GM19438 (cell line): ENCODE data around the gene CDCP1.

Source experiments
- ATAC-seq: cut with Tn5 transposase; IDR thresholded peaks from one replicate; pipeline ENCODE4 v1.9.1; 2021; ENCODE audit warnings: low read depth; ENCODE audit not compliant: unreplicated experiment

The CDCP1 gene

DNA sequence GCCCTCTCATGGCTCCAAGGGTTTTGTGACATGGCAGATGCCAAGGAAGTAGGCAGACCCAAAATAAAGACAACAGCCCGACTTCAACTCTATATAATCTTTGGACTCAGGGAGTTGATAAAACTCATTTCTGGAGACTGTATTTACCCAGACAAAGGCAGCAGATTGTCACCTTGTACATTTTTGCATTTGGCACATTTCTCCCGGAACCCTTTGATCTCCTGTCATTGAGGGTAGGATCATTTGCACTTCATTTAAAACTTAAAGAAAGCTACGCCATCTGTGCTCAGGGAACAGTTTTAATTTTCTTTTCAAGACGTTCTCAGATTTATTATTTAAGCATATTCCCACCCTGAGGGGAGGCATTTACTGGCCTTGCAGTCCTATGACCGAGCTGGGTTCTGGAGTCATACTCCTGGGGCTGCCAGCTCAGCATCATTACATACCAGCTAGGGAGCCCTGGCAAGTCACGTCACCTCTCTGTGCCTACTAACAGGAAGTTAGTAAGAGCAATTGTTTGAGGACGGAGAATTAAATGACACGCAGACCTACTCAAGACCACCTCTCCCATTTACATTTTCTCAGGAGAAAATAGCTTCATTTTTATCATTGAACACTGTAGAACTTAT, 5.9 kb downstream of the CDCP1 start:
- ATAC-seq: no peak

DNA sequence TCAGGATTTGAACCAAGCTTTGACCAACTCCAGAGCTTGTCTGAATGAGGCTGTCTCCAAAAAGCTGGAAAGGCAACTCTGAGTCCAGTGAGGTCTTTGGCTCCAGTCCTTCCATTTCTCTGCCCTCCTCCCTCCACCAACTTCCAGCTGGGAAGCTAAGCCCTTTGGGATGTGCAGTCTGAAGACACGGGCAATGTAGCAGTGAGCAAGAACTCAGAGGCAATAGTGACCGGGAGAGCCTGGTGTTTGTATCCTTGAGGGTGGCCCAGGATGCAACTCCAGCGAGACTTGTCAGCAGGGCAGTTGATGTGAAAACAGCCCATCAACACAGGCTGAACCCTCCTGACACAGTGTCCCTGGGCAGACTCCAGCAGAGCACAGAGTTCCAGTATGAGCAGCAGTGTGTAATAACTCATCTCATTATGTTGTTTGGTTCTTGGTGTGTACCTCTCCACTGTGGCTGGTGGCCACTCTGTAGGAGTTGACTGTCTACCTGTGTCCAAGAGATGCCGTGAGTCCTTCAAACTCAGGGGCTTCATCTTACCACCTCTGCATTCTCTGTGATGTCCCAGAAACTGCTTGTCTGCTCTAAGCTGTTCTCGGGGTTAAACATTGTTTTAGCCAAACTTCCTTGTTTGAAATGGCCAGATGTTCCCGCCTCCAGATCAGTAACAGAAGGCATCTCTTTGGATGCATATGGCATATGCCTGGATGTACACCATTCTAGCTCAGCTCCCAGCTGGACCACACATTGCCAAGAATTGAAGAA, 6.6 kb downstream of the CDCP1 start:
- ATAC-seq: no peak

GRCh38 chr3:45137656-45138181, 8.5 kb downstream of the CDCP1 start:
- no peak for ATAC-seq

- no peak for ATAC-seq
Observed at GRCh38 chr3:45135959-45136358, 10.2 kb downstream of the CDCP1 start.

DNA sequence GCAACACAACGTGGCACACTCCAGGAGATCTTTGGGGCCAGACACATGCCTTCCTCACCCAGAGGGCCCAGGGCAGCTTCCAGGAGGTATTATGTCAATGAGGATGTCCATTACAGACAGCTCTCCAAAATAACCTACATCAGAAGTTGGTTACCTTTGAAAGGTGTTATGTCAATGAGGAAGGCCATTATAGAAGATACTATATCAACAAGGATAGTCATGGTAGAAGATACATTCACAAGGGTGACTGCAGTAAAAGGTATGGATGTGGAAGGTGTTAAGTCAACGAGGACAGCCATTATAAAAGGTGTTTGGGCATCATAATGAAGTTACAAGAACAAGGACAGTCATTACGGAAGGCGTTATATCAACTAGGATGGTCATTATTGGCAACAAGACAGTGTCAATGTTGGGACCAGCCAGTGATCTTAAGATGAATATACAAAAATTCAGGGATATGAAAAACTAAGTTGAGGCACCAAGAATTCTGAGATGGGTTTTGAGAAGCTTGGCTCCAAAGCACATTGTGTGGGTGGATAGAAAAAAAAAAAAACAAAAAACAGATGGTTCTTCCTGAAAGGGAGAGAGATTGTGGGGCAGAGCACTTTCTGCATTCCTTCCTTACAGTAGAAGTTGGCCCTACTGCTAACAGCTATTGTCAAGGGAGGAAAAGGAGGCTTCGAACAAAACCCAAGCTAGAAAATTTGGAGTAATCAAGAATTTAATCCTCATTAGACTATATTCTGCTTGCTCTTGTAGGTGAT, 11.2 kb downstream of the CDCP1 start:
- no peak for ATAC-seq

GRCh38 chr3:45132568-45133211, 13.5 kb downstream of the CDCP1 start:
- ATAC-seq: no peak

DNA sequence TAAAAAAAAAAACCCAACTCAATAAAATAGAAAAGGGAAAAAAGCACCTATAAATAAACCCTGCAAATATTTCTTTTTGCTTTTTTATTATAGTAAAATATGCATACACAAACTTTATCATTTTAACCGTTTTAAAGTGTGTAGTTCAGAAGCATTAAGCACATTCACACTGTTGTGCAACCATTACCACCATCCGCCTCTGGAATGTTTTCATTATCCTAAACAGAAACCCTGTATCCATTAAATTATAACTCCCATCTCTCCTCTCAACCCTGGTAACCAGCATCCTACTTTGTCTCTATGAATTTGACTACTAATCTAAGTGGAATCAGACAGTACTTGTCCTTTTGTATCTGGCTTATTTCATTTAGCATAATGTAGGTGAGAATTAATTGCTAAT, 15.0 kb downstream of the CDCP1 start:
- ATAC-seq: no peak

DNA sequence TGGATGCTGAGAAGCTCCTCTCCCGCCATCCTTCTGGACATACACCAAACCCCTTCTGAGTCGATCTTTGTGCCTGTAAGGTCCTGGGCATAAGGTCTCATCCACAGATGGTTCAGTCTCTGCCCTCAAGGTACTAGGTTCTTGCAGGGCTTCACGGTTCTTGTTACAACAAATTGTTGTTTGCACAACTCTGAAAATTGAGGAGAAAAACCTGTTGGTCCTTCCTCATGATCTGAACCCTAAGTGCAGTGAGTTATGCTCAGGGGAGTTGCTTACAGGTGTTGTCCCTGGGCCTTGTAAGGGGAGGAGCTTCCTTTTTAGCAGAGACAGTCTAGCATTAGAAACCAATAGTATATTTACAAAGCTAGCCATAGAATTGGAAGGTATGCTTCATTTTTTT, 15.7 kb downstream of the CDCP1 start:
- no peak for ATAC-seq

GRCh38 chr3:45128950-45129349, 17.2 kb downstream of the CDCP1 start:
- ATAC-seq: no peak

- no peak for ATAC-seq
Observed at GRCh38 chr3:45127130-45127822, 18.9 kb downstream of the CDCP1 start.

DNA sequence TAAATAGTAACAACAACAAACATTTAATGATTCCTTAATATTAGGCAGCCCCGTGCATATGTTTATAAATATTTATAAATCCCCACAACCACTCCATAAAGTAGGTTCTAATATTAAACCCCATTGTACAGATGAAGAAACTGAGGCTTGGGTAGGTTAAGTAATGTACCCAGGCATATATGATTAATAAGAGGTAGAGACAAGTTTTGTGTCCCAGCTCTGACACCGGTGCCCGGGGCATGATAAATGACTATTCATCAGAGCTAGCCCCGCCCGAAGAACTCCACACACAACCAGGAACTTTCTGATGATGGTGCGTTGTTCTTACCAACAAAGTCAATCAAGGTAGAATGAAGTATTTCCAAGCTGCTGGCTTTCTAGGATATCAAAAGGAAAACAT, 19.4 kb downstream of the CDCP1 start:
- ATAC-seq: no peak

DNA sequence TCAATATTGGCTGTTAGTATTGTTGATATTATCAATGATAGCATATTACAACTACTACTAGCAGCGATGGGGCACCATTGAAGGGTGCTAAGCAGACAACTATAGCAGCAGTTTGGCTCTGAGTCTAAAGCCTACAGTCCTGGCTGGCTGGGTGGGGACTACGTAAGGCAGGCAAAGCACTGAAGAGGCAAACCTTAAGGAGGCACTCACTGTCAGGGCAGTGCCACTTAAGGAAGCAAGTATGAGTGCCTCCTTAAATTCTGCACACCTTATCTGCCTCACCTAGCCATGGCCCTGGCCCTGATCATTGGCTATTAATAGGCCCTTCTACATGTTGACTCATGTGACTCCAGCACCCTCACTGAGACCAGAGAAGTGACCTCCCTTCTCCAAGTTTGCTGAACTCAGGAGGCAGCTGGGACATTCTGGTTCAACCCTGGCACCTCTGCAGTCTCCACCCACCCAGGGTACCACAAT, 20.6 kb downstream of the CDCP1 start:
- ATAC-seq: no peak

- no peak for ATAC-seq
Observed at GRCh38 chr3:45124956-45125355, 21.2 kb downstream of the CDCP1 start.

GRCh38 chr3:45124352-45124751, 21.8 kb downstream of the CDCP1 start:
- ATAC-seq: no peak

GRCh38 chr3:45123581-45124269, 22.5 kb downstream of the CDCP1 start:
- ATAC-seq: no peak

GRCh38 chr3:45123030-45123429, 23.1 kb downstream of the CDCP1 start:
- peak; percentile 85 for ATAC-seq

GRCh38 chr3:45120359-45121158, 25.6 kb downstream of the CDCP1 start:
- no peak for ATAC-seq

DNA sequence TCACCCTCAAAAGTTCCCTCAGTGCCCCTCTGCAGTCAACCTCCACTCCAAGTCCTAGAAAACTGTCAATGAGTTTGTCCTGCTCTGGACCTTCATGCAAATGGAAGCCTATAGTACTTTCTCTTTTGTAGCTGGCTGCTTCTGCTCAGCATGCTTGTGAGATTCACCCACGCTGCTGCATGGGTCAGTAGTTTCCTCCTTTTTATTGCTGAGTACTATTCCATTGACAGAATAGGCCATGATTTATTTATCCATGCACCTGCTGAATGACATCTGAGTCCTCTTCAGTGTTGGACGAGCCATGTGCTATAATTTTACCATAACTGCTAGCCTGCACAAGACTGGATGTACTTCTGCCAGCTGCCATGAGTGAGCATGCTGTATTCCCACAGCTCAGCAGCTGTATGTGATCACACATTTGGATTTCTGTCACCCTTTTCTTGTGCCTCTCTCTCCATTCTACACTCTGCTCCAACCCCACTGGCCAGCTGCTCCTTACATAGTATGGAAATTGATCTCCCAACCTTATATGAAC, 26.3 kb downstream of the CDCP1 start:
- ATAC-seq: no peak

- no peak for ATAC-seq
Observed at GRCh38 chr3:45119376-45119775, 26.8 kb downstream of the CDCP1 start.
